ENCODE results near the gene USP25. TPM values are rescaled to one million over a fixed set of nuclear protein-coding genes. Genes with fewer than 3 reads are reported as not detected.
A peak's percentile ranks its signal among the peaks of the same experiment; 100 is the strongest.

Gene USP25
- total and polyA plus RNA-seq, 2 experiments from 2014 or later = 23.5 to 39.0 TPM

- no peak for TF ChIP-seq CTCF (IDR thresholded peaks at IDR 0.05; ENCODE audit: low read depth, low read length)
- no peak for DNase-seq (ENCODE audit: low read depth in 1 of 2, low spot score in 1 of 2)
- no peaks in the 10 kb centered on the region for H3K9me3 ChIP-seq (ENCODE audit: low read depth)
- H3K36me3 ChIP-seq = peaks cover 19% of the 10 kb centered on the region
- H3K4me1 ChIP-seq (ENCODE audit: low read depth) = no peaks in the 10 kb centered on the region
- no peak overlapping the region for H3K27ac ChIP-seq
- H3K4me3 ChIP-seq = no peak overlapping the region
- H3K27me3 ChIP-seq = no peaks in the 10 kb centered on the region
Measured at GRCh38 chr21:15820327-15820726, 90.5 kb downstream of the USP25 start.

- no peaks in the 10 kb centered on the region for H3K9me3 ChIP-seq (ENCODE audit: low read depth)
- peaks cover 15% of the 10 kb centered on the region for H3K36me3 ChIP-seq
- no peak for DNase-seq (ENCODE audit: low read depth in 1 of 2, low spot score in 1 of 2)
- no peaks in the 10 kb centered on the region for H3K27me3 ChIP-seq
- H3K27ac ChIP-seq = no peak overlapping the region
- H3K4me3 ChIP-seq = no peak overlapping the region
- TF ChIP-seq CTCF (IDR thresholded peaks at IDR 0.05; ENCODE audit: low read depth, low read length) = no peak
- H3K4me1 ChIP-seq (ENCODE audit: low read depth) = no peaks in the 10 kb centered on the region
Measured at GRCh38 chr21:15820852-15821379, 91.1 kb downstream of the USP25 start.

- no peaks in the 10 kb centered on the region for H3K27me3 ChIP-seq
- H3K4me1 ChIP-seq (ENCODE audit: low read depth) = no peaks in the 10 kb centered on the region
- H3K27ac ChIP-seq = no peak overlapping the region
- H3K9me3 ChIP-seq (ENCODE audit: low read depth) = no peaks in the 10 kb centered on the region
- H3K4me3 ChIP-seq = no peak overlapping the region
- no peak for TF ChIP-seq CTCF (IDR thresholded peaks at IDR 0.05; ENCODE audit: low read depth, low read length)
- peaks cover 23% of the 10 kb centered on the region for H3K36me3 ChIP-seq
- DNase-seq (ENCODE audit: low read depth in 1 of 2, low spot score in 1 of 2) = no peak
Measured at GRCh38 chr21:15823486-15824150, 93.8 kb downstream of the USP25 start.

- no peak for TF ChIP-seq CTCF (IDR thresholded peaks at IDR 0.05; ENCODE audit: low read depth, low read length)
- Histone ChIP-seq H3K27me3 (no peaks in the 10 kb centered on the region), H3K27ac (no peak overlapping the region), H3K36me3 (peaks cover 14% of the 10 kb centered on the region), H3K9me3 (ENCODE audit: low read depth) (no peaks in the 10 kb centered on the region), H3K4me3 (no peak overlapping the region), H3K4me1 (ENCODE audit: low read depth) (no peaks in the 10 kb centered on the region)
- no peak for DNase-seq (ENCODE audit: low read depth in 1 of 2, low spot score in 1 of 2)
Measured at GRCh38 chr21:15825700-15826099, 95.9 kb downstream of the USP25 start.

GRCh38 chr21:15826147-15826780 lies 96.5 kb downstream of the USP25 start:
- Histone ChIP-seq H3K4me3 (no peak overlapping the region), H3K36me3 (peaks cover 20% of the 10 kb centered on the region), H3K4me1 (ENCODE audit: low read depth) (no peaks in the 10 kb centered on the region), H3K27me3 (no peaks in the 10 kb centered on the region), H3K9me3 (ENCODE audit: low read depth) (no peaks in the 10 kb centered on the region), H3K27ac (no peak overlapping the region)
- TF ChIP-seq CTCF (IDR thresholded peaks at IDR 0.05; ENCODE audit: low read depth, low read length) = peak; percentile 50
- DNase-seq (ENCODE audit: low read depth in 1 of 2, low spot score in 1 of 2) = peak; percentile 55 to 60
